Thyroid gland (tissue), 4 donors: ENCODE data around the gene MAP3K10.

Experiments
- POLR2A ChIP-seq, 2 donors: fragments of 450-650 bp; IDR thresholded peaks; one replicate each; pipeline ENCODE4 v1.6.1; 2017; ENCODE audit warnings: antibody characterized with exemption in 2 of 2, mild to moderate bottlenecking in 2 of 2, moderate library complexity in 1 of 2
- TF ChIP-seq, protein P1 (sequence below), 6 experiments: fragments of 200-600 bp in 3 of 6; fragments of 450-650 bp in 3 of 6; sonication (generic) in 3 of 6; IDR thresholded peaks; one replicate each; pipeline ENCODE4 v1.5.1; 2016 to 2019; ENCODE audit warnings: antibody characterized with exemption in 6 of 6, mild to moderate bottlenecking in 2 of 6, inconsistent platforms in 1 of 6, moderate library complexity in 1 of 6

DNA sequence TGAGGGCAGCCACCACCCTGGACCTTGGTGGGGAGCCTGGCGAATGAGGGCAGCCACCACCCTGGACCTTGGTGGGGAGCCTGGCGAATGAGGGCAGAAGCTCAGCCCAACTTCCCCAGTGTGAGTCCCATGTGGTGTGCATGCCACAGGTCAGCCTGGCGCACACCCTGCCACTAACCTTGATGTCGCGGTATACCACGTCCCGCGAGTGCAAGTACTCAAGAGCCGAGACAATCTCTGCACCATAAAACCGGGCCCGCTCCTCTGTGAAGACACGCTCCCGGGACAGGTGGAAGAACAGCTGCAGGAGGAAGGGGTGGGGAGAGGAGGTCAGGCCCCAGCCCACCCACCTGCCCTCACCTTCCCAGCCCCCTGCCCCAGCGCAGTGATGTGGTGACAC lies 46.6 kb downstream of the MAP3K10 start:
- TF ChIP-seq, protein P1, sequence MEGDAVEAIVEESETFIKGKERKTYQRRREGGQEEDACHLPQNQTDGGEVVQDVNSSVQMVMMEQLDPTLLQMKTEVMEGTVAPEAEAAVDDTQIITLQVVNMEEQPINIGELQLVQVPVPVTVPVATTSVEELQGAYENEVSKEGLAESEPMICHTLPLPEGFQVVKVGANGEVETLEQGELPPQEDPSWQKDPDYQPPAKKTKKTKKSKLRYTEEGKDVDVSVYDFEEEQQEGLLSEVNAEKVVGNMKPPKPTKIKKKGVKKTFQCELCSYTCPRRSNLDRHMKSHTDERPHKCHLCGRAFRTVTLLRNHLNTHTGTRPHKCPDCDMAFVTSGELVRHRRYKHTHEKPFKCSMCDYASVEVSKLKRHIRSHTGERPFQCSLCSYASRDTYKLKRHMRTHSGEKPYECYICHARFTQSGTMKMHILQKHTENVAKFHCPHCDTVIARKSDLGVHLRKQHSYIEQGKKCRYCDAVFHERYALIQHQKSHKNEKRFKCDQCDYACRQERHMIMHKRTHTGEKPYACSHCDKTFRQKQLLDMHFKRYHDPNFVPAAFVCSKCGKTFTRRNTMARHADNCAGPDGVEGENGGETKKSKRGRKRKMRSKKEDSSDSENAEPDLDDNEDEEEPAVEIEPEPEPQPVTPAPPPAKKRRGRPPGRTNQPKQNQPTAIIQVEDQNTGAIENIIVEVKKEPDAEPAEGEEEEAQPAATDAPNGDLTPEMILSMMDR (IDR thresholded peaks at IDR 0.05), result no peak
- TF ChIP-seq POLR2A (IDR thresholded peaks at IDR 0.05), result no peak
